Left kidney (tissue), 2 donors: ENCODE data around the gene PCYOX1L. TPM values are rescaled to one million over a fixed set of nuclear protein-coding genes. Genes with fewer than 3 reads are reported as not detected.

Experiments used
- DNase-seq: peaks from one replicate; pipeline ENCODE4 v3.0.0-alpha.2; 2013
- polyA plus RNA-seq: library from polyadenylated mRNA; unstranded; fragments of 120-200 nt; gene quantifications from one replicate; pipeline ENCODE4 v1.2.1, GENCODE V29; 2013; ENCODE audit not compliant: insufficient read length

Gene PCYOX1L
- polyA plus RNA-seq, 1 donor = 19.2 TPM

DNA sequence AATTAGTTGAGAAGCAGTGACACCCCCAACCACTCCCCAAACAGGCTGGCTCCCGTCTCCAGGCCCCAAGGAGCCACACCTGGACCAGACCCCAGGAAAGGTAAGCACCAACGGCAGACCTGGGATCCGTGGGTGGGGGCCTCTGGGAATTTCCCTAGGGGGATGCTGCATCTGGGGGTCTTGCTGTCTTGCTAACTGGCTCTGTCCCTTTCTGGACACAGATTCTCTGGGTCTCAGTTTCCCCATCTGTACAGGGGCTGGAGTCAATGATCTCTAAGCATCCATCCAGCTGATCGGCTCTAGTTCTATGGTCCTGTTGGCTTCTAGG is 49.1 kb downstream of the PCYOX1L start:
- DNase-seq = no peak

DNA sequence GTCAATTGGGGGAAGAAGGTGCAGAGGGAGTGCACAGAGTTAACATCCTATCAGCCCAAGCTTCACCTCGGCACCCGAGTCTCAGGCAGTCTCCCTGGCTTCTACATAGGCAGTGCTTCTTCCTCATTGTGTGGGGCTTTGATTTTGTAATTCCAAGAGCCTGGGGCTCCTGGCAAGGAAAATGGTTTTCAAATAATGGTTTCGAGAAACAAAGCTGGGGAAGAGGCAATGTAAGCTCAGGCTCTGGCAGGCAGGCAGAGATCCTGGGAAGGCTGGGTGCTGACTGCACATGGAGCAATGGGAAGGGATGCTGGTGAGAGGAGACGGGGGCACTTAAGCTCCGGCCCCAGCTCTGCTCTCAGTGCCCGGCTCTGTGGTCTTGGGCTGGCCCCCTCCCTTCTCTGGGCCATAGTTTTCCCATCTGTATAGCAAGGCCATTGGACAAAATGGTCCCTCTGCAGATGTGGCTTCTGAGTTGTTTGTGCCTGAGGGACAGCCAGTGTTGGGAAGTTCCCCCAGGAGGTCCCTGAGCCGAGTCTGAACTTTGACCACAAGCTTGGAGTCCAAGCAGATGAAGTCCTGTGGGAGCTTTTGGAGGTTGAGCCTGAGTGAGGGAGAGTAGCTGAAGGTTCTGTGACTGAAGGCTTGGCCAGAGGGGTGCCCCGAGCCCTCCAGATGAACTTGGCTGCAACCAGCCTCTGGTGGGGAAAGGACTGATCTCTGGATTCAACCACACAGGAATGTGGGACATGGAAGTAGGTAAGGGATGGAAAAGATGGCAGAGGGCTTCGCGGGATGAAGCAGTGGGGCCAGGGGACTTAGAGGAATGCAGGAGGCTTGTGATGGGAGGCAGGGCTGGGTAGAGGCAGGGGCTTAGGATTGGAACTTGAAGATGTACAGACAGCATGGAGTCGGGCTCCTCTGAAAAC is 49.7 kb downstream of the PCYOX1L start:
- DNase-seq = no peak

DNA sequence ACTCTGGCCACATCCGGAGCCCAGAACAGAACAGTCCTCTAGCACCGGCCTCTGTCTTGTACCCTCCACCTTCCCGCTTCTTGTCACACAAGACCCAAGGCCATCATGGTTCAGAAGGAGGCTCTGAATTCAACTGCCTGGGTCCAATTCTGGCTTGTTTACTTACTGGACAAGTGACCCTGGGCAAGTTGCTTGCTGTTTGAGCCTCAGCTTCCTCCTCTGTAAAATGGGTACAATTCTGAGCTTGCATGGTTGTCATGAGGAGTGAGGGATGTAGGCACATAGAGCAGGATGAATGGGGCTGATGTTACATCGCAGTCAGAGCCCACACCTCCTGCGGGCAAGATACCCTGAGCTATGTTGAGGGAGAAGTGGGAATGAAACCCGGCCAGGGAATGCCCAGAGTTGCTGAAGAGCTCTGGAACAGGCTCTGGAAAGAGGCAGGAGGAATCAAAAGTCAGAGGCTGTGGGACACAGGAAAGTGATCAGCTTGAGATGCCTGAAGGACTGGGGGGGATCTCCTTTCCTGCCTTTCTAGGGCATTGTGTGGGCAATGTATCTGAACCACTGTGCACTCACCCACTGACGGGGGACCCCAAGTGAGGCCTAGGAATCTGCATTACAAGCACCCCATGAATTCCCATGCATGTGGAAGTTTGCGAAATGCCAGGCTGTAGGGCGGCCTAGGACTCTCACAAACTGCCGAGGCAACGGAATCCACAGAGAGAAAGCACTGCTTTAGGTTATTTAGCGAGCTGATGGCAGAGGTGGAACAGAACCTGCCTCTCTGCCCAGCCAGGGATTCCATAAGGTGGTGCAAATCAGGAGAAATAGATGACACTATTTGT is 50.6 kb downstream of the PCYOX1L start:
- DNase-seq = no peak

GRCh38 chr5:149409268-149409948 is 51.6 kb downstream of the PCYOX1L start:
- no peak for DNase-seq

GRCh38 chr5:149410071-149410470 is 52.2 kb downstream of the PCYOX1L start:
- DNase-seq = no peak

DNA sequence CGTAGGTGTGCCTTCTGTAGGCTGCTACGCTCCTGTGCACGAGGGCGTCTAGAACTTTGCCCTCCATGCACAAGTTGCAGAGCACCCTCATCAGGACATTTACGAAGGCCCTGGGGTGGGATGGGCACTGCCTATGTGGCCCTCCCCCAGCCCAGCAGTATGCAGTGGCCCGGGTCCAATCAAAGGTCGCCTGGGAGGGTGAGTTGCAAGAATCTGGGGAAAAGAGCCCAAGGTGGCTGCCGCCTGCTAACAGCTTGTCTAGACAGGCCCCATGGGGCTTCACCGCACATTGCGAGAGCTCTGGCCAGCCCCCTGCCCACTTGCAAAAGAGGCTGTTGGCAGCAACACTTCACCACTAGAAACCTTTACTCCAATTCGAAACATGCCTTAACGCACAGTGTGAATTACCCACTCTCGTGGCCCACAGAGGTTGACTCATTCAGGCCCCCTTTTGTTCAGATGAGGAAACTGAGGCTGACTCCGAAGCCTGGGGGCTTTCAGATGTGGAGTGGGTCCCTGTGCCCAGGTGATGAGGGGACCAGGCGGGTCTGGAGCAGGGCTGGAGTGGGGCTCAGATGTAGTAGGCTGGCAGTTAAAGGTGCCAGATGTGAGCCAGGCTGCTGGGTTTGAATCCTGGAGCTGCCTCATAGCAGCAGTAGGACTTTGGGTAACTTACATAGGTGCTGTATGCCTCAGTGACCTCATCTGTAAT is 53.0 kb downstream of the PCYOX1L start:
- DNase-seq = no peak

- DNase-seq = no peak
Observed at GRCh38 chr5:149411738-149412519, 54.1 kb downstream of the PCYOX1L start.

GRCh38 chr5:149412783-149413476 is 55.1 kb downstream of the PCYOX1L start:
- no peak for DNase-seq

DNA sequence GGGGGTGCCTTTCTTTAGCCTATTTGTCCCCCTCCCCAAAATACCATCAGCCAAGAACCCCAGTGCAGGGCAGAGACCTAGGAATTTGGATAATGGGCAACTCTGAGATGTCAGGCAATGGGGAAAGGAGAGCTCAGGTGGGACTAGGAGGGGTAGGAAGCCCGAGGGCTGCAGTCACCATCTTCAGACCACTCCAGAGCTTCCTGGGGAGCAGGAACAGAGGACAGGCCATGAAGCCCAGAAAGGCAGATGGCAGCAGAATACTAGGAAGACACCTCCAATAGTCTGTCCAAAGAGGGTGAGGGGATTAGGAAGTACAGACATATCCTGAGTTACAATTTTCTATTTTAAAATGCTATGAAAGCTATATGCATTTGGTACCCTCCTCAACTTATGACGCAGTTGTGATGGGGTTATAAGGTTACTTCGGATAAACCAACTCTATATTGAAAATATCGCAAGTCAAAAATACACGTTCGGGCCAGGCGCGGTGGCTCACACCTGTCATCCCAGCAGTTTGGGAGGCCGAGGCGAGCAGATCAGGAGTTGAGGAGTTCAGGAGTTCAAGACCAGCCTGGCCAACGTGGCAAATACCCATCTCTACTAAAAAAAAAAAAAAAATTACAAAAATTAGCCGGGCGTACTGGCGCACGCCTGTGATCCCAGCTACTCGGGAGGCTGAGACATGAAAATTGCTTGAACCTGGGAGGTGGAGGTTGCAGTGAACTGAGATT is 55.8 kb downstream of the PCYOX1L start:
- no peak for DNase-seq

DNA sequence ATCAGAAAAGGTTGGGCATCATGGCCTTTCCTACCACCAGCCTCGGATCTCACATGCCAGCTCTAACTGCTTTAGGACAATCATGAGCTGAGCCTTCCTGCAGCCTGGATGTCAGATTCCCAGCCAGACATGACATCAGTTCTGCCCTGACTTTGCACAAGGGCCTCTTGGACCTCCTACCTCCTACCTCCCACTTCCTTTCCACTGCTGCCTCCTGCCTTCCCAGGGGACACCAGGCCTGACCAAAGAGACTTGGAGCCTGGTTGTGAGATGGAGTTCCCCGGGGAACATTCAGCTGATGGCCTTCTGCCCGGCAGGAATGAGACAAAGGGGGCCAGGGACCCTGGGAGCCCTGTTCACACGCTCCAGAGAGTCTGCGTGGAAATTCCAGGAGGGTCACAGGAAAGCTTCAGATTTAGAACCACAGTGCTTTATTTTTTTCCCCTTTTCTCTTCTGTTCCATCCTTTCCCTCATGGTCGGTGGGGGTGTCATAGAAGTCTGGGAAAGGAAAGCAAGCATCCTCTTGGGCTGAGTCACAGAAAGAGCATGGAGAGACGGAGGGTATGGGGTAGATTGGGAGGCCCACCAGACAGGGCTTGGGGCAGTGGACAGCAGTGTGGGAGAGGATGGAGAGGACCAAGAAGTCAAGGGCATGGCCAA is 56.7 kb downstream of the PCYOX1L start:
- DNase-seq = no peak

DNA sequence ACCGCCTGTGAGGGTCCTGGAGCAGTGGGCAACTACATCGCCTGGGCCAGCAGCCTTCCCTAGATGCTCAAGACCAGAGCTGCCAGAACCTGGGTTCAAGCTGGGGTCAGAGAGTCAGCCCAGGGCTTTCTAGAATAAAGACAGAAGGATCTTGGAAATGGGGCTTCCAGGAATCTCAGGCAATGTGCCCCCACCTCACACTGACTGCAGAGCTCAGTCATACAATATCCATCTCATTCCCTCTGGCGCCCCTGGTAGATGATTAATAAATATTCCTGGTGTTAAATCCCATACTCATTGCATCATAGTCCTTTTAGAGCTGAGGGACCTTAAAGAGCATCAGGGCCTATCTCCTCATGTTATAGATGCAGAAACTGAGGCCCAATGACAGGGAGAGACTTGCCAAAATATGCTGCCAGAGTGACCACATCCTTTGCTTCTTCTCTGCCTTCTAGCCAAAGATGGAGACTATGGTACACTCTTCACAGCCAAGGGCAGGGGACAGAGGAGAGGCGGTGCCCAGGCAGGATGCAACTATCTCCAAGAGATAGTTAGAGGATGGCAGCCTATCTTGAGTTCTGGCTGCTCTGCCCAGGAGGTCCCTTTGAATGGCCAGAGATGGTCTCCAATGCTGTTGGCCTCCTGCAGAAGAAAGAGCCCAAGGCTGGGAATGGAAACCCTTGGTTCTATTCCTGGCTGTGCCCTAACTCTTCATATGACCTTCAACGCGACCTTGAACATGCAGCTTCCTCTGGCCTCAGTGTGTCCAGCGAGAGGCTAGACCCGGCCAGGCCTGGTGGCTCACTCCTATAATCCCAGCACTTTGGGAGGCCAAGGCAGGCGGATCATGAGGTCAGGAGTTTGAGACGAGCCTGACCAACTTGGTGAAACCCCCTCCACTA is 57.5 kb downstream of the PCYOX1L start:
- DNase-seq = no peak

DNA sequence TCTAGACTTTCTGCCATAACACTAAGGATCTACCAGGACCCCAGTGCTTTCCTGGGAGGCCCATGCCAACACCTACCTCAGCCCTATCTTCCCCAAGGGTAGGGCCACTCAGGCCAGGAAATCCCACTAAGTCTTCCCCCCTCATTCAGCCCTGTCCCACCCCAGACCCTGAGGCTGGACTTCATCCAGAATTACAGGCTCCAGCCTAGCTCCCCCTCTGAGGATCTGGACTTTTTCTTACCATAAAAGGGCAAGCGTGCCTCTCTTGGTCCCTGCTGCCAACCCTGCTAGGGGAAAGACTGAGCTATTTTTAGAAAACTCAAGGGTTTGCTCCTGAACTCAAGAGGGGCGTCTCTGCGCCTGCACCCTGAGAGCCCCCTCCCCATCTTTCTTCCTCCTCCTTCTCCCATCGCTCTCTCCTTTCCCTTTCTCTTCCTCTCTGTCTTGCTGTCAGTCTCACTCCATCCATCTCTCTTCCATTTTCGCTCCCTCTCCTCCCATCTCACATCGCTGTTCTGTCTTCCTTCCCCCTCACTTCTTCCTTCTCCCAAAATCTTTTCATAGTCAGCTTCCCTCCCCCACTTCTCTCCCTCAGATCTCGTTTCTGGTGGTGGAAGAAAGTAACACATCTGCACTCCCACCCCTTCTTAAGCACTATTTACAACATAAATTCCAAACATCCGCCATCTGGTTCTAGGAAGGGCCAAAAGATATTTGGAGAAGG is 59.3 kb downstream of the PCYOX1L start:
- DNase-seq = peak; percentile 75

GRCh38 chr5:149417711-149418368 is 60.0 kb downstream of the PCYOX1L start:
- no peak for DNase-seq

- no peak for DNase-seq
Observed at GRCh38 chr5:149418910-149419531, 61.2 kb downstream of the PCYOX1L start.
